Caki2 (cell line): ENCODE measurements around the gene ACAD10. TPM values are rescaled to one million over a fixed set of nuclear protein-coding genes. Genes with fewer than 3 reads are reported as not detected.
"Not testable (repeated sequence)": the region's sequence is repeated elsewhere in the genome, so short reads cannot be mapped to it uniquely, and the experiment has no call there.

ENCODE experiments used
- DNase-seq: peaks from one replicate; pipeline ENCODE4 v3.0.0-alpha.2; 2015; ENCODE audit warnings: low read depth
- in situ Hi-C: cut with HindIII; loops from 2 replicates; pipeline ENCODE4 v1.10.0; 2016; ENCODE audit warnings: low sequenced_read_pairs, low pct_unique_long_range_greater_than_20kb, mixed read lengths
- total RNA-seq: library from RNA; depleted of rRNA; stranded (reverse); fragments of >200 nt; shearing (Covaris generic); gene quantifications from 2 replicates; pipeline ENCODE4 v1.2.3, GENCODE V29; 2014; ENCODE audit warnings: low replicate concordance; rRNA removed

The ACAD10 gene
- total RNA-seq: 9.8 and 14.7 TPM in 2 replicates

- in situ Hi-C loops: loop anchor here (25.0 kb wide), 1 partner anchor 224 kb away; no protein-coding TSS in a partner anchor
Observed at GRCh38 chr12:111685811-111686573, at the start of gene ACAD10, which contains the start of gene BRAP. TSS of gene ACAD10 (plus strand) at chr12:111686053. CDS start at chr12:111692710, 6,657 bp downstream. TSS of gene BRAP (minus strand) at chr12:111685956. CDS start at chr12:111685792, 164 bp downstream.

GRCh38 chr12:111636209-111636945 lies 49.5 kb upstream of the ACAD10 start:
- DNase-seq: no peak
- in situ Hi-C loops: no loop called here

More at GRCh38 chr12:111685811-111686573, at the start of gene ACAD10, which contains the start of gene BRAP:
- peak; percentile 89 for DNase-seq

GRCh38 chr12:111638556-111638955 lies 47.3 kb upstream of the ACAD10 start:
- DNase-seq: no peak

GRCh38 chr12:111640506-111640905 lies 45.3 kb upstream of the ACAD10 start:
- in situ Hi-C loops: no loop called here
- no peak for DNase-seq

More at GRCh38 chr12:111638556-111638955, 47.3 kb upstream of the ACAD10 start:
- in situ Hi-C loops: no loop called here

- in situ Hi-C loops: no loop called here
- no peak for DNase-seq
Observed at GRCh38 chr12:111642681-111643426, 43.0 kb upstream of the ACAD10 start.

- in situ Hi-C loops: no loop called here
Observed at GRCh38 chr12:111643427-111643826, 42.4 kb upstream of the ACAD10 start.

GRCh38 chr12:111645433-111645832 lies 40.4 kb upstream of the ACAD10 start:
- in situ Hi-C loops: no loop called here
- DNase-seq: peak; percentile 44

More at GRCh38 chr12:111643427-111643826, 42.4 kb upstream of the ACAD10 start:
- DNase-seq: no peak

- in situ Hi-C loops: no loop called here
Observed at GRCh38 chr12:111650912-111651311, 34.9 kb upstream of the ACAD10 start.

GRCh38 chr12:111652530-111652929 lies 33.3 kb upstream of the ACAD10 start:
- DNase-seq: peak; percentile 76
- in situ Hi-C loops: not testable (repeated sequence)

More at GRCh38 chr12:111650912-111651311, 34.9 kb upstream of the ACAD10 start:
- no peak for DNase-seq

GRCh38 chr12:111653596-111653995 lies 32.3 kb upstream of the ACAD10 start:
- in situ Hi-C loops: no loop called here
- no peak for DNase-seq

GRCh38 chr12:111655356-111655755 lies 30.5 kb upstream of the ACAD10 start:
- in situ Hi-C loops: no loop called here
- DNase-seq: no peak

- in situ Hi-C loops: no loop called here
Observed at GRCh38 chr12:111656016-111656415, 29.8 kb upstream of the ACAD10 start.

GRCh38 chr12:111664499-111664898 lies 21.4 kb upstream of the ACAD10 start:
- no peak for DNase-seq
- in situ Hi-C loops: no loop called here

More at GRCh38 chr12:111656016-111656415, 29.8 kb upstream of the ACAD10 start:
- no peak for DNase-seq

- DNase-seq: no peak
- in situ Hi-C loops: no loop called here
Observed at GRCh38 chr12:111664961-111665865, 20.6 kb upstream of the ACAD10 start.

- no peak for DNase-seq
- in situ Hi-C loops: no loop called here
Observed at GRCh38 chr12:111672822-111673381, 13.0 kb upstream of the ACAD10 start.

GRCh38 chr12:111673503-111673902 lies 12.3 kb upstream of the ACAD10 start:
- in situ Hi-C loops: no loop called here
- no peak for DNase-seq

- no peak for DNase-seq
- in situ Hi-C loops: loop anchor here (25.0 kb wide), 1 partner anchor 215 kb away; no protein-coding TSS in a partner anchor
Observed at GRCh38 chr12:111677186-111677585, 8.7 kb upstream of the ACAD10 start.
